Spleen (tissue), 7 donors: ENCODE measurements around the gene ELMO2.

Experiments
- CTCF ChIP-seq, 11 experiments: fragments of 200-600 bp in 7 of 11; fragments of 450-650 bp in 4 of 11; sonication (generic) in 4 of 11; IDR thresholded peaks in 8 of 11; conservative IDR thresholded peaks in 3 of 11; 1 replicate in 7 of 11; 2 replicates in 4 of 11; pipeline versions ENCODE4 v1.4.0 to v1.8.0; 2016 to 2021; ENCODE audit warnings: antibody characterized with exemption in 11 of 11, inconsistent platforms in 4 of 11, mild to moderate bottlenecking in 1 of 11
- POLR2A ChIP-seq, 3 donors: fragments of 450-650 bp; IDR thresholded peaks; one replicate each; pipeline ENCODE4 v1.5.1; 2017; ENCODE audit warnings: antibody characterized with exemption in 3 of 3, mild to moderate bottlenecking in 1 of 3
- POLR2AphosphoS5 ChIP-seq, 3 donors: sonication (generic); formaldehyde crosslinking; IDR thresholded peaks; one replicate each; pipeline ENCODE4 v1.5.1; 2017; ENCODE audit warnings: antibody characterized with exemption in 3 of 3
- donor health status: DM: no; HTN: no; CAD: no; lungs with moderate emphysema.
- donor health status: DM: no; HTN: no; CAD: no.
- donor health status: DM: no; HTN: no; CAD: no.

- TF ChIP-seq POLR2A (IDR thresholded peaks at IDR 0.05): peak in 2 of 3 donors; percentile 21 to 35
- peak; percentile 29 to 78 (median 60) for TF ChIP-seq CTCF (IDR thresholded peaks at IDR 0.05 in 8 of 11, conservative IDR thresholded peaks at IDR 0.05 in 3 of 11)
- peak; percentile 85 to 92 (median 86) for TF ChIP-seq POLR2AphosphoS5 (IDR thresholded peaks at IDR 0.05)
Observed at GRCh38 chr20:46406200-46406985, at the start of gene ELMO2.
